Measurements from ENCODE around the gene TOP2B.

DNA sequence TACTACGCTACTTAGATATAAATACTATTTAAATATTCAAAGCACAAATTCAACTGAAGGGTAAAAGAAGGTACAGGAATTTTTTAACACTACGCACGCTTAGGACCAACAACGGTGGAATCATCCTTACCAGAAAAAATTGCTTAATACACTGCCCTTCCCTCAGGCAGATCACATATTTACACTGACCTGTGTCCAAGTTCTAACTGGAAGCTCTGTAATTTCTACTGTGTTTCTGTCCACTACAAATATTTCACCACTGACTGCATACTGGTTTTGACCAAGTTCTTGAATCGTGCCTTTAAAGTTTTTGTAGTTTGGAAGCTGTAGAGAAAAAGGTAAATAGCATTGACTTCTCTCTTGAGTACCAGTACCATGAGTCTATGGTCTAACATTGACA lies 44.2 kb downstream of the TOP2B start:
- TF ChIP-seq EZH2phosphoT487 (IDR thresholded peaks at IDR 0.05; ENCODE audit: insufficient read depth, low read depth): no peak
- TF ChIP-seq EZH2 (IDR thresholded peaks at IDR 0.05; ENCODE audit: insufficient read depth, poor library complexity, severe bottlenecking): no peak

All from GM23248 (cell line).